ENCODE results near the gene THRA. TPM values are rescaled to one million over a fixed set of nuclear protein-coding genes. Genes with fewer than 3 reads are reported as not detected.

THRA gene
- total and polyA plus RNA-seq, 2 of the 8 experiments (the other 6 are each of a cell fraction or from before 2014, with no cell fraction given), result 6.4 to 10.2 TPM

DNA sequence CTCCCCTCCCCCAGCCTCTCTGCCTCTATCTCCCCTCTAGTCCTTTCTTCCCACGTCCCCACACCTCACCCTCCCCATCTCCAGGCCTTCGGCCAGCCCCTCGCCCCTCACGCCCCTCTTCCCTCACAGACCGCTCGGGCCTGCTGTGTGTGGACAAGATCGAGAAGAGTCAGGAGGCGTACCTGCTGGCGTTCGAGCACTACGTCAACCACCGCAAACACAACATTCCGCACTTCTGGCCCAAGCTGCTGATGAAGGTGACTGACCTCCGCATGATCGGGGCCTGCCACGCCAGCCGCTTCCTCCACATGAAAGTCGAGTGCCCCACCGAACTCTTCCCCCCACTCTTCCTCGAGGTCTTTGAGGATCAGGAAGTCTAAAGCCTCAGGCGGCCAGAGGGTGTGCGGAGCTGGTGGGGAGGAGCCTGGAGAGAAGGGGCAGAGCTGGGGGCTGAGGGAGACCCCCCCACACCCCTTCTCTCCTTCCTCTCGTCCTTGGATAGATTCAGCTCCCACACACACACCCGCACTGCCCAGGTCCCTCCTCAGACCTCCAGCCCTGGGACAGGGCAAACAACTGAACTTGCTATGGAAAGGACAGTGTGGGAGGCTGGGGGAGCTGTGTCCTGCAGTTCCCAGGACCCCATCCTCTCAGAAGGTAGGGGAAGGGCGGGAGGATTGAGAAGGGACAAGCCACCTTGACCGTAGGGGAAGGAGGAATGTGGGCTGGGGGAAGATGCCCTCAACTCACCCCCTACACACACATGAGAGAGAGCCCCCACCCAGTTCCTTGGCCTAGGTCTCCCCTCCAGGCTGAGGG, 26.5 kb downstream of the THRA start (continued):
- no peak for TF ChIP-seq RFX5 (IDR thresholded peaks at IDR 0.05; ENCODE audit: borderline replicate concordance, low read depth, low read length)

All from H1 (cell line).